Large intestine (tissue), 3 donors: ENCODE measurements around the gene TRDN. TPM values are rescaled to one million over a fixed set of nuclear protein-coding genes. Genes with fewer than 3 reads are reported as not detected.

Experiments used
- DNase-seq, 2 donors: peaks; one replicate each; pipeline versions ENCODE4 v3.0.0 to v3.0.0-alpha.2; 2013
- H3K27ac ChIP-seq: one replicate; pipeline ENCODE4 v1.5.1; 2013; ENCODE audit warnings: low read length
- H3K27me3 ChIP-seq: 2 replicates; pipeline ENCODE4 v1.6.1; 2013; ENCODE audit warnings: low read length; ENCODE audit not compliant: control insufficient read depth, insufficient read depth
- H3K36me3 ChIP-seq: 2 replicates; pipeline ENCODE4 v1.6.1; 2013; ENCODE audit warnings: low read length; ENCODE audit not compliant: control insufficient read depth, insufficient read depth
- H3K4me1 ChIP-seq: one replicate; pipeline ENCODE4 v1.6.1; 2013; ENCODE audit warnings: low read length; ENCODE audit not compliant: control insufficient read depth, insufficient read depth
- H3K4me3 ChIP-seq: one replicate; pipeline ENCODE4 v1.5.1; 2013; ENCODE audit warnings: low read length
- H3K9me3 ChIP-seq: one replicate; pipeline ENCODE4 v1.6.1; 2013; ENCODE audit warnings: mild to moderate bottlenecking, low read depth, low read length, moderate library complexity; ENCODE audit not compliant: control insufficient read depth
- WGBS: methylation state at CpG from one replicate; pipeline ENCODE4 v1.1.5; 2013; ENCODE audit warnings: low lambda C conversion rate; ENCODE audit not compliant: insufficient coverage; 5-methylcytosine and 5-hydroxymethylcytosine counted together
- polyA plus RNA-seq: library from polyadenylated mRNA; unstranded; fragments of 120-200 nt; gene quantifications from one replicate; pipeline ENCODE4 v1.2.1, GENCODE V29; 2013

The TRDN gene
- polyA plus RNA-seq, 1 donor, result 0.09 TPM

- no peaks in the 10 kb centered on the region for H3K27me3 ChIP-seq
- H3K9me3 ChIP-seq, result no peaks in the 10 kb centered on the region
- no peaks in the 10 kb centered on the region for H3K36me3 ChIP-seq
- H3K27ac ChIP-seq, result no peak overlapping the region
- no CpG with 5 or more reads among the region's 1 CpG for WGBS
- no peak overlapping the region for H3K4me3 ChIP-seq
- no peaks in the 10 kb centered on the region for H3K4me1 ChIP-seq
- no peak for DNase-seq
These were observed 1.6 kb downstream of the TRDN start for GRCh38 chr6:123635144-123635543.

DNA sequence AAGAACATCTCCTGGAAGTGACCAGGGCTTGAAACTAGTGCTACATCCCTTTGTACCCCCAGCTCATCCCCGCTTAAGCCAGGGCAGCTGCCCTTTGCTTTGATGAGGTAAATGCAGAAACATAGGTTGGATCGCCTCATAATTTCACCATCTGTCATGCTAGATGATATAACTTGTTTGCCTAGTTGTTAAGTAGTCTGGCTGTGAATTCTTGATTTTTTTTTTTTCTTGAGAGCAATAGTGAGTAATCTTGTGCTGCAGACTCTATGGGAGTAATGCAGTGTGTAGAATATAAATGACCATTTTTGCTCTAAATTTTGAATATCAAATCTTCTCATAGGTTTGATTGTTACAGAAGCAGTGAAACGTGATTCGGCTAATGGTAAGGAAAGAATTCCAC is 4.1 kb downstream of the TRDN start:
- H3K9me3 ChIP-seq, result no peaks in the 10 kb centered on the region
- no CpG with 5 or more reads among the region's 4 CpGs for WGBS
- no peak for DNase-seq
- H3K36me3 ChIP-seq, result no peaks in the 10 kb centered on the region
- no peaks in the 10 kb centered on the region for H3K4me1 ChIP-seq
- H3K4me3 ChIP-seq, result no peak overlapping the region
- no peaks in the 10 kb centered on the region for H3K27me3 ChIP-seq
- no peak overlapping the region for H3K27ac ChIP-seq

DNA sequence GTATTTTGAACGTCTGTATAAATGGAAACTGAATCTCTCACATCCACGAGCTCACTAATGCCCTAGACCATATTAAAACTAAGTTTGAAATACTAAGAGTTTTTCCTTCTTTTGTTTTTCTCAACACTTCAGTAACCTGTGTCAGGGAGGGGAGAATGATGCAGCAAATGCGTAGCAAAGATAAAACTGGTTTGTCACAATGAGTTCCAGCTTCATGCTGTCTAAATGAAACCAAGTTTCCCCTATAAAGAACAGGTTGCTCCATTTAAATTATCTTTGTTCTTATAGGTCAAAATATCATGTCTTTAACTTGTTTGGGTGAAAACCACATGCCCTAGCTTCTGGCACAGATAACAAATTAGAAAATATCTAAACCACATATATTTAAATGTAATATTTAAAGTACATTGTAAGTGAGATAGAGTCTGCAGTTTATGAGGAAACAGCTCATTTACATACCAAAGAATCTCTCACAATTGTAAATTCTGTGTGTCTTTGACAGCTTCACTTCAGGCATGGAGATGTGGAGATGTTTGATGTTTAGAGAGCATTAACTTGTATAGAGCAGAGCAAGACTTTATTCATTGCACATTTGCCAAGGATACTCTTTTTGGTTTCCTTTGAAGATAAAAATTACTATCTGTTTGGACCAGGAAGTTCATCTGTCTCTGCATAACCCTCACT is 7.3 kb downstream of the TRDN start:
- Histone ChIP-seq H3K27ac (no peak overlapping the region), H3K4me3 (no peak overlapping the region), H3K9me3 (no peaks in the 10 kb centered on the region), H3K4me1 (no peaks in the 10 kb centered on the region), H3K36me3 (no peaks in the 10 kb centered on the region), H3K27me3 (no peaks in the 10 kb centered on the region)
- WGBS, result 62% methylated on average over 2 of the region's 3 CpGs
- no peak for DNase-seq

DNA sequence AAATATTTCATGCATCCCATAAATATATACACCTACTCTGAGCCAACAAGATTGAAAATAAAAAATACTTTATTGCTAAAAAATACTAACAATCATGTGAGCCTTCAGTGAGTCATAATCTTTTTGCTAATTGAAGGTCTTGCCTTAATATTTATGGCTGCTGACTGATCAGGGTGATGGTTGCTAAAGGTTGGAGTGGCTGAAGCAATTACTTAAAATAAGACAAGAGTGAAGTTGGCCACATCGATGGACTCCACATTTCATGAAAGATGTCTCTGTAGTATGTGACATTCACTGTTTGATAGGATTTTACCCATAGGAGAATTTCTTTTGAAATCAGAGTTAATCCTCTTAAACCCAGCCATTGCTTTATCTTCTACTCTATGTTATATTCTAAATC is 11.1 kb downstream of the TRDN start:
- Histone ChIP-seq H3K27me3 (no peaks in the 10 kb centered on the region), H3K36me3 (no peaks in the 10 kb centered on the region), H3K4me1 (no peaks in the 10 kb centered on the region), H3K4me3 (no peak overlapping the region), H3K27ac (no peak overlapping the region), H3K9me3 (no peaks in the 10 kb centered on the region)
- no CpG with 5 or more reads among the region's 1 CpG for WGBS
- no peak for DNase-seq

GRCh38 chr6:123622780-123623179 is 14.0 kb downstream of the TRDN start:
- Histone ChIP-seq H3K9me3 (no peaks in the 10 kb centered on the region), H3K27me3 (no peaks in the 10 kb centered on the region), H3K4me1 (no peaks in the 10 kb centered on the region), H3K4me3 (no peak overlapping the region), H3K36me3 (no peaks in the 10 kb centered on the region), H3K27ac (no peak overlapping the region)
- DNase-seq, result no peak
- no CpG with 5 or more reads among the region's 1 CpG for WGBS

DNA sequence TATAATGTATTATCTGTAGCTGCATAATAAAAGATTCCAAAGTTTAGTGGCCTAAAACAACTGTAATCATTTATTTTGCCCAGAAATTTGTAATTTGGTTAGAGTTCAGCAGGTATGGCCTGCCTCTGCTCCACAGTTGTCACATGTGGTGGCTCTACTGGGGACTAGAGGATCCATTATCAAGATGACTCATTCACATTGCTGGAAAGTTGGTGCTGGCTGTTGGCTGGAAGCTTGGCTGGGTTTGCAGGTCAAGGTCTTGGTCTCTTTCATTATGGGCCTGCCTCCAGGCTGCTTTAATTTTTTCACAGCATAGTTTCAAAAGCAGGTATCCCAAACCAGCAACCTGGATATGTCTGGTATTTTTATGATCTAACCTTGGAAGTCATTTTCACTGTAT is 17.6 kb downstream of the TRDN start:
- no peaks in the 10 kb centered on the region for H3K36me3 ChIP-seq
- H3K27ac ChIP-seq, result no peak overlapping the region
- no peak overlapping the region for H3K4me3 ChIP-seq
- H3K9me3 ChIP-seq, result no peaks in the 10 kb centered on the region
- no peaks in the 10 kb centered on the region for H3K27me3 ChIP-seq
- DNase-seq, result no peak
- H3K4me1 ChIP-seq, result no peaks in the 10 kb centered on the region

DNA sequence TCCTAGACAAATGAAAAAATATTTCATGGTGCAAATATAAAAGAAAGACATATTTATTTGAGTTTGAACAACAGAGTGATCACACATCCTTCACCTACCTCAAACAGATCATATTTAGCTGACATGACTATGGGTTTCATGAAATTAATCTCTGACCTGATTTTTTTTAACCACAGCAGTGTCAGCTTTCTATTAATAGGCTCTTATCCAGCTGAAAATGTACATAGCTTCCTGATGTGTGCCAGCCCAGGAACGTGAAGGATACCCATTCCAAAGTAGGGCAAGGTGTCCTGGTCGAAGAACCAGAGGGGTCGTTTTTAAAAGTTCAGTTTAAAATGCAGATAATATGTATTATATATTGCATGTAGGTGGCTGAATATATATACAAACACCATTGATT is 19.8 kb downstream of the TRDN start:
- 83% methylated on average over 2 of the region's 3 CpGs for WGBS
- Histone ChIP-seq H3K4me1 (no peaks in the 10 kb centered on the region), H3K27me3 (no peaks in the 10 kb centered on the region), H3K36me3 (no peaks in the 10 kb centered on the region), H3K4me3 (no peak overlapping the region), H3K9me3 (no peaks in the 10 kb centered on the region), H3K27ac (no peak overlapping the region)
- DNase-seq, result no peak

- Histone ChIP-seq H3K27me3 (no peaks in the 10 kb centered on the region), H3K36me3 (no peaks in the 10 kb centered on the region)
- 72% methylated on average over 3 of the region's 5 CpGs for WGBS
These were observed 20.7 kb downstream of the TRDN start for GRCh38 chr6:123616016-123616415.

GRCh38 chr6:123610779-123611178 is 26.0 kb downstream of the TRDN start:
- Histone ChIP-seq H3K9me3 (no peaks in the 10 kb centered on the region), H3K36me3 (no peaks in the 10 kb centered on the region), H3K27ac (no peak overlapping the region), H3K4me1 (no peaks in the 10 kb centered on the region), H3K27me3 (no peaks in the 10 kb centered on the region), H3K4me3 (no peak overlapping the region)
- DNase-seq, result no peak

More at GRCh38 chr6:123616016-123616415, 20.7 kb downstream of the TRDN start:
- H3K4me1 ChIP-seq, result no peaks in the 10 kb centered on the region
- no peak overlapping the region for H3K4me3 ChIP-seq
- H3K9me3 ChIP-seq, result no peaks in the 10 kb centered on the region
- no peak overlapping the region for H3K27ac ChIP-seq
- DNase-seq, result no peak

DNA sequence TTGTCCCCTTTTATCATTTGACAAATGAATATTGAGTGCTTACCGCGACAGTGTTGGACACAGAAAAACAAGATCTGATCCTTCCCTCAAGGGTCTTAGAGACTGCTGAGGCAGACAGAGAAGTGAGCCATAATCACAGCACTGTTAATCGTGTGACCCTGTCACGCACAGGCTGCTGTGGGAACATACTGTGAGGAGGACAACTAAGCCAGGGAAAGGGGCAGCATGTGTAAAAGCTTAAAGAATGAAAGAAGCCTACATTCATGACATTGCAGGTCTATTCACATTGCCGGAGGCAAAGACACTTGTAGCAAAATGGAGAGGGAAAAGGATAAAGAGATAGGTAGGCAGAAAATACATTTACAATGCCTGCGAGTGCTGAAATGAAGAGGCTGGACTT is 32.7 kb downstream of the TRDN start:
- H3K36me3 ChIP-seq, result no peaks in the 10 kb centered on the region
- H3K4me1 ChIP-seq, result no peaks in the 10 kb centered on the region
- H3K27ac ChIP-seq, result no peak overlapping the region
- no peak for DNase-seq
- no peaks in the 10 kb centered on the region for H3K9me3 ChIP-seq
- H3K27me3 ChIP-seq, result no peaks in the 10 kb centered on the region
- no peak overlapping the region for H3K4me3 ChIP-seq
- 67% methylated on average over 1 of the region's 6 CpGs for WGBS

- WGBS, result 100% methylated on average over 3 of the region's 3 CpGs
- Histone ChIP-seq H3K27ac (no peak overlapping the region), H3K9me3 (no peaks in the 10 kb centered on the region), H3K4me1 (no peaks in the 10 kb centered on the region), H3K36me3 (no peaks in the 10 kb centered on the region), H3K27me3 (no peaks in the 10 kb centered on the region), H3K4me3 (no peak overlapping the region)
- DNase-seq, result no peak
These were observed 38.7 kb downstream of the TRDN start for GRCh38 chr6:123598011-123598410.
